ENCODE data around the gene SCRN2.

DNA sequence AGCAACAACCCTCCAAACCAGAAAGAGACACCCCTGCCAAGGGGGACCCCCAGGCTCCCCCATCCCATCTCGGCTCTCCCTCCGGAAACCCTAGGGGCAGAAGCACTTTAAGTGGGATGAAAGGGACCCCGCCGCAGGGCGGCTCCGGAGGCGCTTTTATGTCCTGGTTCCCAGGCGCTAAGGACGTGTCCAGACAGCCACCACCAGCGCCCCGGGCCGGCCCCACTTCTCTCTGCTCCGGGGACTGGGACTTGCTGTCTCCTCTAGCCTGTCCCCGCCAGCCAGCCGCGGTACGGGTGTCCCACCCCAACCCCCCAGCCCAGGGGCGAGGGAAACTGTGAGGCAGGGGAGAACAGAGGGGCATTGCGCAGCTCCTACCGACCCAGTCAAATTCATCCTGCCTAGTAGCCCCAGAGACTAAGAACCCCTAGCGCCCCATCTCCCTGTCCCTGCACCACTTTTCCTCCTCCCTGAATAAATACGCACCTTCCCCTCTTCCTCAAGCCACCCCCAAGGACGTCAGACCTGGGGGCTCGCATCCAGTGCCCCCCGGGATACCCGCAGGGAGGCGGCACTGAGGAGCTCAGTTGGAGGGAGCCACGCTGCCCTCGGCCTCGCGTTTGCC is 5.8 kb upstream of the SCRN2 start:
- TF ChIP-seq, protein P1, sequence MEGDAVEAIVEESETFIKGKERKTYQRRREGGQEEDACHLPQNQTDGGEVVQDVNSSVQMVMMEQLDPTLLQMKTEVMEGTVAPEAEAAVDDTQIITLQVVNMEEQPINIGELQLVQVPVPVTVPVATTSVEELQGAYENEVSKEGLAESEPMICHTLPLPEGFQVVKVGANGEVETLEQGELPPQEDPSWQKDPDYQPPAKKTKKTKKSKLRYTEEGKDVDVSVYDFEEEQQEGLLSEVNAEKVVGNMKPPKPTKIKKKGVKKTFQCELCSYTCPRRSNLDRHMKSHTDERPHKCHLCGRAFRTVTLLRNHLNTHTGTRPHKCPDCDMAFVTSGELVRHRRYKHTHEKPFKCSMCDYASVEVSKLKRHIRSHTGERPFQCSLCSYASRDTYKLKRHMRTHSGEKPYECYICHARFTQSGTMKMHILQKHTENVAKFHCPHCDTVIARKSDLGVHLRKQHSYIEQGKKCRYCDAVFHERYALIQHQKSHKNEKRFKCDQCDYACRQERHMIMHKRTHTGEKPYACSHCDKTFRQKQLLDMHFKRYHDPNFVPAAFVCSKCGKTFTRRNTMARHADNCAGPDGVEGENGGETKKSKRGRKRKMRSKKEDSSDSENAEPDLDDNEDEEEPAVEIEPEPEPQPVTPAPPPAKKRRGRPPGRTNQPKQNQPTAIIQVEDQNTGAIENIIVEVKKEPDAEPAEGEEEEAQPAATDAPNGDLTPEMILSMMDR (IDR thresholded peaks at IDR 0.05; ENCODE audit: control extremely low read depth in 1 of 3, insufficient read depth in 1 of 3, low read depth in 1 of 3, low read length in 3 of 3): no peak
- TF ChIP-seq, protein P2, sequence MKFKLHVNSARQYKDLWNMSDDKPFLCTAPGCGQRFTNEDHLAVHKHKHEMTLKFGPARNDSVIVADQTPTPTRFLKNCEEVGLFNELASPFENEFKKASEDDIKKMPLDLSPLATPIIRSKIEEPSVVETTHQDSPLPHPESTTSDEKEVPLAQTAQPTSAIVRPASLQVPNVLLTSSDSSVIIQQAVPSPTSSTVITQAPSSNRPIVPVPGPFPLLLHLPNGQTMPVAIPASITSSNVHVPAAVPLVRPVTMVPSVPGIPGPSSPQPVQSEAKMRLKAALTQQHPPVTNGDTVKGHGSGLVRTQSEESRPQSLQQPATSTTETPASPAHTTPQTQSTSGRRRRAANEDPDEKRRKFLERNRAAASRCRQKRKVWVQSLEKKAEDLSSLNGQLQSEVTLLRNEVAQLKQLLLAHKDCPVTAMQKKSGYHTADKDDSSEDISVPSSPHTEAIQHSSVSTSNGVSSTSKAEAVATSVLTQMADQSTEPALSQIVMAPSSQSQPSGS (IDR thresholded peaks at IDR 0.05; ENCODE audit: low read length): no peak
- TF ChIP-seq BRCA1 (IDR thresholded peaks at IDR 0.05; ENCODE audit: low read depth, low read length): no peak
- no peak for TF ChIP-seq RFX5 (IDR thresholded peaks at IDR 0.05; ENCODE audit: borderline replicate concordance, low read depth, low read length)
- no peak for TF ChIP-seq EZH2 (IDR thresholded peaks at IDR 0.05; ENCODE audit: low read depth, low read length, severe bottlenecking)
- TF ChIP-seq ZNF274 (IDR thresholded peaks at IDR 0.05; ENCODE audit: borderline replicate concordance, extremely low read depth, low read length): no peak
- no peak for TF ChIP-seq TCF12 (IDR thresholded peaks at IDR 0.05; ENCODE audit: low read depth, low read length)
- no peak for TF ChIP-seq KDM1A (IDR thresholded peaks at IDR 0.05; ENCODE audit: borderline replicate concordance, low read length)

Data from H1 (cell line).